ENCODE results near the gene DACT3.

The DACT3 gene

GRCh38 chr19:46692918-46693722 lies 32.1 kb upstream of the DACT3 start:
- no peak overlapping the region for H3K9ac ChIP-seq
- no peak overlapping the region for H3K4me3 ChIP-seq
- peaks cover 100% of the 10 kb centered on the region for H3K36me3 ChIP-seq
- H3K27me3 ChIP-seq: no peaks in the 10 kb centered on the region
- no peak for TF ChIP-seq Cebpa-rat (IDR thresholded peaks at IDR 0.05)
- no peaks in the 10 kb centered on the region; the same call in 1 of the 2 replicates for H3K9me3 ChIP-seq
- H3K27ac ChIP-seq: no peak overlapping the region
- H4K20me1 ChIP-seq: peaks cover 71% of the 10 kb centered on the region
- no peak overlapping the region for H3K4me2 ChIP-seq
- no peaks in the 10 kb centered on the region for H3K4me1 ChIP-seq

- H3K4me2 ChIP-seq: no peak overlapping the region
- no peak for TF ChIP-seq Cebpa-rat (IDR thresholded peaks at IDR 0.05)
- H4K20me1 ChIP-seq: peaks cover 79% of the 10 kb centered on the region
- no peaks in the 10 kb centered on the region; the same call in 1 of the 2 replicates for H3K9me3 ChIP-seq
- no peak overlapping the region for H3K27ac ChIP-seq
- no peaks in the 10 kb centered on the region for H3K4me1 ChIP-seq
- H3K36me3 ChIP-seq: peaks cover 100% of the 10 kb centered on the region
- no peak overlapping the region for H3K4me3 ChIP-seq
- H3K9ac ChIP-seq: no peak overlapping the region
- H3K27me3 ChIP-seq: no peaks in the 10 kb centered on the region
Measured at GRCh38 chr19:46691948-46692347, 31.0 kb upstream of the DACT3 start.

DNA sequence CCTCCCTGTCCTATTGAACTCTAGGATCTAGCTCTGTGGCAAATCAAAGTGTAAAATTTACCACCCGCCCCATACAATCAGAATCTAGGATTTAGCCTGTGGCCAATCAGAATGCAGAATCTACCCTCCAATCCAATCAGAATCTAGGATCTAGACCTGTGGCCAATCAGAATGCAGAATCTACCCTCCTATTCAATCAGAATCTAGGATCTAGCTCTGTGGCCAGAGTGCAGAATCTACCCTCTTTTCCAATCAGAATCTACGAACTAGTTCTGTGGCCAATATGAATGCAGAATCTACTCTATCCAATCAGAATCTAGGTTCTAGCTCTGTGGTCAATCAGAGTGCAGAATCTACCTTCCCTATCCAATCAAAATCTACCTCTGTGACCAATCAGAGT lies 30.1 kb upstream of the DACT3 start:
- Histone ChIP-seq H3K4me3 (no peak overlapping the region), H3K4me2 (no peak overlapping the region)
- TF ChIP-seq Cebpa-rat (IDR thresholded peaks at IDR 0.05): no peak

DNA sequence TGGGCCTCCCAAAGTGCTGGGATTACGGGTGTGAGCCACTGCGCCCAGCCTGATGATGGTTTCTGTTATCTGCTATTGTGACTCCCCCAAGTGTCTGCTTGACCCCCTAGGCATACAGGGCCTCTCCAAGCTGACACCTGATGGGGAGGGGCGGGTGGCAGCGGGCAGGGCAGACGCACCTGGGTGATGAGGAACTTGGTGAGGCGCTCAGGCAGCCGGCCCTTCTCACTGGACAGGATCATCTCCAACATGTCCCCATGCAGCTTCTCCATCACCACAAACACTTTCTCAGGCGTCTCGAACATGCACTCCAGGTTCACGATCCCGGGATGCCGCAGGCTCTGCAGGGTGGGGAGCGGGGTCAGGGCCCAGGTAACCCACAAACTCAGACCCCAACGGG lies 28.4 kb upstream of the DACT3 start:
- Histone ChIP-seq H3K4me3 (no peak overlapping the region), H3K9me3 (no peaks in the 10 kb centered on the region; the same call in 1 of the 2 replicates), H3K4me1 (no peaks in the 10 kb centered on the region), H3K9ac (no peak overlapping the region), H3K27me3 (no peaks in the 10 kb centered on the region), H3K4me2 (no peak overlapping the region), H3K36me3 (peaks cover 100% of the 10 kb centered on the region), H4K20me1 (peaks cover 79% of the 10 kb centered on the region), H3K27ac (no peak overlapping the region)
- TF ChIP-seq Cebpa-rat (IDR thresholded peaks at IDR 0.05): no peak

More for the DNA sequence above, 30.1 kb upstream of the DACT3 start:
- peaks cover 100% of the 10 kb centered on the region for H3K36me3 ChIP-seq
- peaks cover 80% of the 10 kb centered on the region for H4K20me1 ChIP-seq
- H3K27me3 ChIP-seq: no peaks in the 10 kb centered on the region
- H3K27ac ChIP-seq: no peak overlapping the region
- no peaks in the 10 kb centered on the region for H3K4me1 ChIP-seq
- no peak overlapping the region for H3K9ac ChIP-seq
- no peaks in the 10 kb centered on the region; the same call in 1 of the 2 replicates for H3K9me3 ChIP-seq

DNA sequence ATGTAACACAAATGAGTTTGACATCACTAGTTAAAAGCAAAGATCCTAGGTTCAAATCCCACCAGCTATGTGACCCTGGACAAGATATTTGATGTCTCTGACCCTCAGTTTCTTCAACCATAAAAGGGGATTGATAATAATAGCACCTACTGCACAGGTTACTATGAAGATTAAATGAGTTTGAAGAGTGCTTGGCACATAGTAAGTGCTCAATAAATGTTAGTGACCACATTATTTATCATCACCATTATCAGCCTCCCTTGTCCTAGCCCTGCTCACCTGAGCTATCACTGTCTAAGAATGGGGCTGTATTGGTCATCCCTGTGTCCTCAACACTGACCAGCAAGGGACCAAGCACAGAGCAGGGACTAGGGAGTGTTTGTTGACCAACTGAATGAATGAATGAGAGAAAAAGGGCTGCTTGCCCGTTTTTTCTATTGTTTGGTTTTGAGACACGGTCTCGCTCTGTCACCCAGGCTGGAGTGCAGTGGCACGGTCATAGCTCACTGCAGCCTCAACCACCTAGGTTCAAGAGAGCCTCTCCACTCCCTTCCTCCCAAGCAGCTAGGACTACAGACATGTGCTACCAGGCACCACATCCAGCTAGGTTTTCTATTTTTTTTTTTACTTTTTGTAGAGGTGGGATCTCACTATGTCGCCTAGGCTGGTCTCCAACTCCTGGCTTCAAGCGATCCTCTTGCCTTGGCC lies 26.6 kb upstream of the DACT3 start:
- TF ChIP-seq Cebpa-rat (IDR thresholded peaks at IDR 0.05): no peak
- H3K36me3 ChIP-seq: peaks cover 100% of the 10 kb centered on the region
- no peak overlapping the region for H3K4me2 ChIP-seq

DNA sequence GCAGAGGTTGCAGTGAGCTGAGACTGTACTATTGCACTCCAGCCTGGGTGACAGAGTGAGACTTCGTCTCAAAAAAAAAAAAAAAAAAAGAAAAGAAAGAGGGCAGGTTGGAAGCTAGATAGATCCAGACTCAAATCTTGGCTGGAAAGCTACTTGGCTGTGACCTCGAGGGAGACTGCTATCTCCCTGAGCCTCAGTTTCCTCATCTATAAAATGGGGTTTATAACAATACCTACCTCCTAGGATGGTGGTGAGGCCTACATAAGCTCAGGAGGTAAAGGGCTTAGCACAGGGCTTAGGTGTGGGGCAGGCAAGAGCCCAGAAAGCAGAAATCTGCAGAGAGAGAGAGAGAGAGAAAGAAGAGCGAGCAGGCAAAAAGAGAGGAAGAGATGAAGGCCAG lies 24.2 kb upstream of the DACT3 start:
- no peak overlapping the region for H3K4me2 ChIP-seq
- H3K4me1 ChIP-seq: no peaks in the 10 kb centered on the region
- no peak overlapping the region for H3K4me3 ChIP-seq
- no peaks in the 10 kb centered on the region for H3K27me3 ChIP-seq
- H3K27ac ChIP-seq: no peak overlapping the region
- H4K20me1 ChIP-seq: peaks cover 50% of the 10 kb centered on the region; the same call in 1 of the 2 replicates
- no peak for TF ChIP-seq Cebpa-rat (IDR thresholded peaks at IDR 0.05)
- H3K9ac ChIP-seq: no peak overlapping the region
- H3K9me3 ChIP-seq: no peaks in the 10 kb centered on the region
- peaks cover 100% of the 10 kb centered on the region for H3K36me3 ChIP-seq

More for the DNA sequence above, 26.6 kb upstream of the DACT3 start:
- no peaks in the 10 kb centered on the region for H3K27me3 ChIP-seq
- peaks cover 66% of the 10 kb centered on the region for H4K20me1 ChIP-seq
- no peak overlapping the region for H3K27ac ChIP-seq
- H3K4me1 ChIP-seq: no peaks in the 10 kb centered on the region
- no peak overlapping the region for H3K4me3 ChIP-seq
- H3K9me3 ChIP-seq: no peaks in the 10 kb centered on the region; the same call in 1 of the 2 replicates
- no peak overlapping the region for H3K9ac ChIP-seq

DNA sequence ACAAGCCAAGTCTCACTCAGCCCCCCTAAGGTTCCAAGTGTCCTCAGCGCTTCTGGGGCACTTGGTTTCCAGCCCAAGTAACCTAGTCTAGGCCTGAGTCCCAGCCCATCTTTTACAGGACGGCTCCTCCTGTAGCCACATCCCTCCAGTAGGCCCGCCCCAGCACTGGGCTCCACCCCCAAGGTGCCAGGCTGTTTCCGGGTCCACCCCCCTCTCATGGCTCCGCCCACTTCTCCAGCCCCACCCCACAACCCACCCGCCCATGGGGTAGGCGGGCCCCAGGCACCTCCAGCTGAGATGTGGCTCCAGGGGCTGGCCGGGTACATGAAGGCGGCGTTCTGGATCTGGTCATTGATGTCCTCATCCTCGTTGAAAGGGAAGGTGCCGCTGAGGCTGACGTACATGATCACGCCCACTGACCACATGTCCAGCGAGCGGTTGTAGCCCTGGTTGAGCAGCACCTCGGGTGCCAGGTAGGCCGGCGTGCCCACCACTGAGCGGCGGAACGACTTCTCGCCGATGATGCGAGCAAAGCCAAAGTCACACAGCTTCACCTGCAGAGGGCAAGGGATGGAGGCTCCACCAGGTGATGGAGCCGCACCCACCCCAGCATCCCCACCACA lies 17.2 kb upstream of the DACT3 start:
- no peak for TF ChIP-seq Cebpa-rat (IDR thresholded peaks at IDR 0.05)
- peaks cover 76% of the 10 kb centered on the region for H4K20me1 ChIP-seq
- H3K27me3 ChIP-seq: no peaks in the 10 kb centered on the region
- no peak overlapping the region for H3K4me2 ChIP-seq
- peaks cover 100% of the 10 kb centered on the region for H3K36me3 ChIP-seq
- no peaks in the 10 kb centered on the region for H3K4me1 ChIP-seq
- no peak overlapping the region for H3K9ac ChIP-seq
- no peaks in the 10 kb centered on the region for H3K9me3 ChIP-seq
- no peak overlapping the region for H3K4me3 ChIP-seq
- no peak overlapping the region for H3K27ac ChIP-seq

GRCh38 chr19:46674416-46675178 lies 13.6 kb upstream of the DACT3 start:
- H3K4me2 ChIP-seq: no peak overlapping the region
- no peak overlapping the region for H3K4me3 ChIP-seq
- H3K4me1 ChIP-seq: no peaks in the 10 kb centered on the region
- peaks cover 65% of the 10 kb centered on the region for H4K20me1 ChIP-seq
- no peak overlapping the region for H3K27ac ChIP-seq
- H3K9ac ChIP-seq: no peak overlapping the region
- no peaks in the 10 kb centered on the region for H3K9me3 ChIP-seq
- peaks cover 83% of the 10 kb centered on the region for H3K36me3 ChIP-seq
- no peak for TF ChIP-seq Cebpa-rat (IDR thresholded peaks at IDR 0.05)
- H3K27me3 ChIP-seq: no peaks in the 10 kb centered on the region

DNA sequence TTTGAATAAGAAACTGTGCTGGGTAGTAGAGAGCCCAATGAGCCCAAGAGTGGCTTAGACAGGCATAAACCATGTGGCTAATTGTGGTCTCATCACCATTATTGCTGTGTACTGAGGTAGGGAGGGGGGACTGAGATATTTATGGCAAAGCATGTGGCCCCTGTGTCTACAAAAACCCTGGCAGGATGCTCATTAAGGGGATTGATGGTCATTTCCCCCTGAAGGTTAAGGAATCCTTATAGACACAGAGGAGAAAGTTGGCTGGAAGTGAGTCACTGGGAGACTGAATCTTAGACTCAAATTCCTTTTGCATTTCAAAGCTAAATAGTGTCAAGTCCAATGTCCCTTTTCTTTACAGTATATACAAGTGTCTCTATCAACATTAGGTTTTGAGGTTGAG lies 9.8 kb upstream of the DACT3 start:
- TF ChIP-seq Cebpa-rat (IDR thresholded peaks at IDR 0.05): no peak
- no peak overlapping the region for H3K4me3 ChIP-seq
- H3K4me1 ChIP-seq: no peaks in the 10 kb centered on the region
- H4K20me1 ChIP-seq: peaks cover 28% of the 10 kb centered on the region
- no peak overlapping the region for H3K9ac ChIP-seq
- H3K27ac ChIP-seq: no peak overlapping the region
- no peaks in the 10 kb centered on the region for H3K27me3 ChIP-seq
- no peak overlapping the region for H3K4me2 ChIP-seq
- H3K9me3 ChIP-seq: no peaks in the 10 kb centered on the region
- peaks cover 45% of the 10 kb centered on the region for H3K36me3 ChIP-seq

Data from BLaER1 (cell line).